HG03025 (cell line): ENCODE measurements around the gene MAP3K15.

ENCODE experiments used
- ATAC-seq: cut with Tn5 transposase; IDR thresholded peaks from one replicate; pipeline ENCODE4 v1.9.1; 2021; ENCODE audit warnings: mild to moderate bottlenecking, moderate library complexity; ENCODE audit not compliant: unreplicated experiment, low FRiP score

The MAP3K15 gene

GRCh38 chrX:19349264-19349663 is 166.0 kb downstream of the MAP3K15 start:
- ATAC-seq, result no peak

- no peak for ATAC-seq
Observed at GRCh38 chrX:19347916-19348315, 167.4 kb downstream of the MAP3K15 start.

GRCh38 chrX:19344661-19345060 is 170.6 kb downstream of the MAP3K15 start:
- no peak for ATAC-seq

- peak; percentile 95 for ATAC-seq
Observed at GRCh38 chrX:19343535-19344408, 171.5 kb downstream of the MAP3K15 start, which contains the start of gene PDHA1. TSS of gene PDHA1 (plus strand) at chrX:19343927. CDS start at chrX:19344038, 111 bp downstream.

GRCh38 chrX:19343085-19343534 is 172.2 kb downstream of the MAP3K15 start:
- no peak for ATAC-seq

GRCh38 chrX:19342331-19342906 is 172.9 kb downstream of the MAP3K15 start:
- ATAC-seq, result no peak

GRCh38 chrX:19334945-19335626 is 180.2 kb downstream of the MAP3K15 start:
- ATAC-seq, result no peak

- no peak for ATAC-seq
Observed at GRCh38 chrX:19332983-19333382, 182.3 kb downstream of the MAP3K15 start.

GRCh38 chrX:19331831-19332230 is 183.5 kb downstream of the MAP3K15 start:
- ATAC-seq, result no peak

GRCh38 chrX:19326567-19326966 is 188.7 kb downstream of the MAP3K15 start:
- ATAC-seq, result no peak
